ENCODE data around the gene EFCAB8. TPM values are rescaled to one million over a fixed set of nuclear protein-coding genes. Genes with fewer than 3 reads are reported as not detected.

EFCAB8 gene
- total RNA-seq, 4 donors from 2014 or later = 0.13 to 0.78 TPM; not detected in 2

DNA sequence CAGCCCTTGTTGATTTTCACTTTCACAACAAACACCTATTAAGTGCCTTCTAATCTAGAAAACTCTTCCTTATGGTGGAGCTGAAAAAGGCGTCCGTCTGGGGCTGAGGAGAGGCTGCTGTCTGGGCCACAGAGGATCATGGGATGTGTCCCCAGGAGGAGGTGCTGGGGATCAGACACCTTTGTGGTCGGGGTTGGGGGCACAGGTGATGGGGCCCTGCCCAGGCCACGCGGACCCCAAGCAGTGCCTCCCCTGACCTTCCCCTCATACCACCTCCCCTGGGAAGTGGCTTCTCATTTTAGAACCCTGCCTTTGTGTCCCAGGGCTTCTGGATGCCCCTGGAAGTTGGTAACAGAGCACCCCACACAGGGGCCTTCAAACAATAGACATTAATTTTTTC lies 104.5 kb downstream of the EFCAB8 start:
- H3K4me1 ChIP-seq = no peaks in the 10 kb centered on the region
- peaks cover 0 to 10% (median 0%) of the 10 kb centered on the region in 3 donors for H3K9me3 ChIP-seq
- H3K27me3 ChIP-seq = peaks cover 15% of the 10 kb centered on the region
- no peak overlapping the region for H3K27ac ChIP-seq
- TF ChIP-seq POLR2AphosphoS5 (IDR thresholded peaks at IDR 0.05) (no peak), POLR2A (IDR thresholded peaks at IDR 0.05) (no peak), EP300 (IDR thresholded peaks at IDR 0.05) (no peak)
- TF ChIP-seq, protein P1, sequence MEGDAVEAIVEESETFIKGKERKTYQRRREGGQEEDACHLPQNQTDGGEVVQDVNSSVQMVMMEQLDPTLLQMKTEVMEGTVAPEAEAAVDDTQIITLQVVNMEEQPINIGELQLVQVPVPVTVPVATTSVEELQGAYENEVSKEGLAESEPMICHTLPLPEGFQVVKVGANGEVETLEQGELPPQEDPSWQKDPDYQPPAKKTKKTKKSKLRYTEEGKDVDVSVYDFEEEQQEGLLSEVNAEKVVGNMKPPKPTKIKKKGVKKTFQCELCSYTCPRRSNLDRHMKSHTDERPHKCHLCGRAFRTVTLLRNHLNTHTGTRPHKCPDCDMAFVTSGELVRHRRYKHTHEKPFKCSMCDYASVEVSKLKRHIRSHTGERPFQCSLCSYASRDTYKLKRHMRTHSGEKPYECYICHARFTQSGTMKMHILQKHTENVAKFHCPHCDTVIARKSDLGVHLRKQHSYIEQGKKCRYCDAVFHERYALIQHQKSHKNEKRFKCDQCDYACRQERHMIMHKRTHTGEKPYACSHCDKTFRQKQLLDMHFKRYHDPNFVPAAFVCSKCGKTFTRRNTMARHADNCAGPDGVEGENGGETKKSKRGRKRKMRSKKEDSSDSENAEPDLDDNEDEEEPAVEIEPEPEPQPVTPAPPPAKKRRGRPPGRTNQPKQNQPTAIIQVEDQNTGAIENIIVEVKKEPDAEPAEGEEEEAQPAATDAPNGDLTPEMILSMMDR (IDR thresholded peaks at IDR 0.05) = no peak
- no peak for ATAC-seq
- 82% methylated on average over 3 of the region's 5 CpGs; no CpG with 5 or more reads in 1 of the 2 donors for WGBS, 2 donors (ENCODE audit: low coverage in 1 of 2)
- no peak overlapping the region for H3K4me3 ChIP-seq
- no peaks in the 10 kb centered on the region for H3K36me3 ChIP-seq

DNA sequence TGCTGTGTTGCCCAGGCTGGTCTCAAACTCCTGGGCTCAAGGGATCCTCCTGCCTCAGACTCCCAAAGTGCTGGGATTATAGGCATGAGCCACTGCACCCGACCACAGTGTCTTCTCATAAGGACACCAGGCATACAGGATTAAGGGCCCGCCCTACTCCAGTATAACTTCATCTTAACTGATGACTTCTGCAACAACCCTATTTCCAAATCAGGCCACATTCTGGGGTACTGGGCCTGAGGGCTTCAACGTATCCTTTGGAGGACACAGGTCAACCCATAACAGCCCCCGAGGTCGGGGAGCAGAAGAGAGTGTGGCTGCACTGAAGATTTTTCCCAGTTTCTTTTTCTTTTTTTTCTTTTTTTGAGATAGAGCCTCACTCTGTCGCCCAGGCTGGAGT lies 105.9 kb downstream of the EFCAB8 start:
- ATAC-seq = no peak
- WGBS, 2 donors (ENCODE audit: low coverage in 1 of 2) = 86 to 100% methylated on average over 1 to 6 of the region's 6 CpGs

DNA sequence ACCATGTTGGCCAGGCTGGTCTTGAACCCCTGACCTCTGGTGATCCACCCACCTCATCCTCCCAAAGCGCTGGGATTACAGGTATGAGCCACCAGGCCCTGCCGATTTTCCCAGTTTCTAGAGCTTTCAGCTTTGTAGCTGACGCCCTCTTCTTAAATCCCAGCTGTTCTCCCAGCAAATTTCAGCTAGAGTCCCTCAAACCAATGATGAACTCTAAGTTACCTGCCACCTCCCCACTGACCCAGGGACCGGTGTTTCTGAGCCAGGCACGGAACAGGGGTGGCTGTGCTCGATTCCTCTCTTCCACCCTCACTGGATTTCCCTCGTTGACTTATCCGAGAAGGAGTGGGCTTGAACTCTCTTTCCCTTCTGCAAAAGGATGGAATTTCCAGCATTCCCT lies 106.4 kb downstream of the EFCAB8 start:
- TF ChIP-seq POLR2A (IDR thresholded peaks at IDR 0.05) = no peak
- TF ChIP-seq EP300 (IDR thresholded peaks at IDR 0.05) = no peak
- TF ChIP-seq, protein P1 (IDR thresholded peaks at IDR 0.05) = no peak
- no peak for TF ChIP-seq POLR2AphosphoS5 (IDR thresholded peaks at IDR 0.05)
- H3K27me3 ChIP-seq = peaks cover 15% of the 10 kb centered on the region
- WGBS, 2 donors (ENCODE audit: low coverage in 1 of 2) = 64 to 76% methylated on average over 5 to 8 of the region's 8 CpGs

More for the DNA sequence above, 105.9 kb downstream of the EFCAB8 start:
- Histone ChIP-seq H3K36me3 (no peaks in the 10 kb centered on the region), H3K9me3 (no peaks in the 10 kb centered on the region), H3K4me3 (no peak overlapping the region), H3K27ac (no peak overlapping the region), H3K27me3 (peaks cover 15% of the 10 kb centered on the region), H3K4me1 (no peaks in the 10 kb centered on the region)
- TF ChIP-seq EP300 (IDR thresholded peaks at IDR 0.05) = no peak
- TF ChIP-seq, protein P1 (IDR thresholded peaks at IDR 0.05) = no peak

DNA sequence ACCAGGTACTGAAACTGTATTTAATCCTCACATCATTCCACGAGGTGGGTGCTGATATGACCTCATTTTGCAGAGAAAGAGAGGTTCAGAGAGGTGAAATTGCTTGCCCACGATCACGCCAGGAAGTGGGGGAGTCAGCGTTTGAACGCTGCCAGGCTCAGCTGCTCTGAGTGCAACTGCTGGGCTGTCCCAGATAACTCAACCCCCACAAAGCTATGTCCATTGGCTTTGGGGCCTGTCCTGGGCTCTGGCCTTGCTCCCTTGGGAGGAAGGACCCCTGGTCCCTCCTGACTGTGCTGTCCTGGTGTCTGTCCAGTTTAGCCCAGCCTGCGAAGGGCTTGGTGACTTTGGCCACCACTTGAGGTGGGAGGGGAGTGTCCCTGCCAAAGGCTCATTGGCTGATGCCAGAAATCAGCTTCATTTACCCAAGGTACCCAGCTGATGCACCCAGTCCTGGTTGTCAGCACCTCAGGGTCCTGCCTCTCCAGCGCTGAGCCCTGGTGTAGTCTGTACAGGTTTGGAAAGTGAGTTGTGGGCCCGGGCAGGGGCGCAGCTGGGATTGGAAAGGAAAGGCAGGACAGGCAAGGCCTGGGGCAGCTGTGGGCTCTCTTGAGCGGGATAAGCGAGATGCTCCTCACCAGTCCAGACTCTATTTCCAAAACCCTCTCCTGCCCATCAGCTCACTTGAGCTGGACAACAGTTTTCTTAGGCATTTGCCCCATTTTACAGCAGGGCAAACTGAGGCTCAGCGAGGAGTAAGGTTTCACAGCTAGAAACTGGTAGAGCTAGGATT lies 107.1 kb downstream of the EFCAB8 start:
- H3K9me3 ChIP-seq = no peaks in the 10 kb centered on the region
- no peak for ATAC-seq
- H3K36me3 ChIP-seq = no peaks in the 10 kb centered on the region
- no peak overlapping the region for H3K4me3 ChIP-seq
- no peak overlapping the region for H3K27ac ChIP-seq
- 64 to 69% methylated on average over 4 of the region's 12 CpGs for WGBS, 2 donors (ENCODE audit: low coverage in 1 of 2)
- TF ChIP-seq POLR2AphosphoS5 (IDR thresholded peaks at IDR 0.05) = no peak
- TF ChIP-seq POLR2A (IDR thresholded peaks at IDR 0.05) = no peak
- no peak for TF ChIP-seq EP300 (IDR thresholded peaks at IDR 0.05)
- TF ChIP-seq, protein P1 (IDR thresholded peaks at IDR 0.05) = no peak
- H3K27me3 ChIP-seq = peaks cover 15% of the 10 kb centered on the region
- no peaks in the 10 kb centered on the region for H3K4me1 ChIP-seq

More for the DNA sequence above, 106.4 kb downstream of the EFCAB8 start:
- no peaks in the 10 kb centered on the region for H3K9me3 ChIP-seq
- ATAC-seq = no peak
- H3K36me3 ChIP-seq = no peaks in the 10 kb centered on the region
- H3K4me1 ChIP-seq = no peaks in the 10 kb centered on the region
- no peak overlapping the region for H3K27ac ChIP-seq
- no peak overlapping the region for H3K4me3 ChIP-seq

DNA sequence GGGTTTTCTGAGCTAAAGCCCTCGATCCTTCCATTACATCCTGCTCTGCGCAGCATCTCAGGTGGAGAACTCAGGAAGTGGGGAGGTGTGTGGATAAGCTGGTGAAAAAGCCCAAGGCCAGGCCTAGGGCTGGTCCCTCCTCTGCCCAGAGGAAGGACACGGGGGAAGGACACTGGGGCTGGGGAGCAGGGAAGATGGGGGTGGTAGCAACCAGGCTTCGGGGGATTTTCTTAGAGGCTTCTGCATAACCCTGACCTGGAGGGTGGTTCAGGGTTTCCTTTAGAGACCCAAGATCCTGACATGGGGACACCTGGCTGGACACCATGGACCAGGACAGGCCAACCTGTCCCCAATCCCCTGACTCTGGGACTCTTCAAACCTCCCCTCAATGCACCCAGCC lies 107.7 kb downstream of the EFCAB8 start:
- no peak for ATAC-seq
- TF ChIP-seq POLR2A (IDR thresholded peaks at IDR 0.05) (no peak), EP300 (IDR thresholded peaks at IDR 0.05) (no peak), POLR2AphosphoS5 (IDR thresholded peaks at IDR 0.05) (no peak)
- TF ChIP-seq, protein P1 (IDR thresholded peaks at IDR 0.05) = no peak
- Histone ChIP-seq H3K9me3 (no peaks in the 10 kb centered on the region), H3K4me3 (no peak overlapping the region), H3K27ac (no peak overlapping the region), H3K4me1 (no peaks in the 10 kb centered on the region), H3K36me3 (no peaks in the 10 kb centered on the region), H3K27me3 (peaks cover 15% of the 10 kb centered on the region)
- 80 to 83% methylated on average over 2 to 3 of the region's 4 CpGs for WGBS, 2 donors (ENCODE audit: low coverage in 1 of 2)
